ENCODE data around the gene IGLON5.

The IGLON5 gene

DNA sequence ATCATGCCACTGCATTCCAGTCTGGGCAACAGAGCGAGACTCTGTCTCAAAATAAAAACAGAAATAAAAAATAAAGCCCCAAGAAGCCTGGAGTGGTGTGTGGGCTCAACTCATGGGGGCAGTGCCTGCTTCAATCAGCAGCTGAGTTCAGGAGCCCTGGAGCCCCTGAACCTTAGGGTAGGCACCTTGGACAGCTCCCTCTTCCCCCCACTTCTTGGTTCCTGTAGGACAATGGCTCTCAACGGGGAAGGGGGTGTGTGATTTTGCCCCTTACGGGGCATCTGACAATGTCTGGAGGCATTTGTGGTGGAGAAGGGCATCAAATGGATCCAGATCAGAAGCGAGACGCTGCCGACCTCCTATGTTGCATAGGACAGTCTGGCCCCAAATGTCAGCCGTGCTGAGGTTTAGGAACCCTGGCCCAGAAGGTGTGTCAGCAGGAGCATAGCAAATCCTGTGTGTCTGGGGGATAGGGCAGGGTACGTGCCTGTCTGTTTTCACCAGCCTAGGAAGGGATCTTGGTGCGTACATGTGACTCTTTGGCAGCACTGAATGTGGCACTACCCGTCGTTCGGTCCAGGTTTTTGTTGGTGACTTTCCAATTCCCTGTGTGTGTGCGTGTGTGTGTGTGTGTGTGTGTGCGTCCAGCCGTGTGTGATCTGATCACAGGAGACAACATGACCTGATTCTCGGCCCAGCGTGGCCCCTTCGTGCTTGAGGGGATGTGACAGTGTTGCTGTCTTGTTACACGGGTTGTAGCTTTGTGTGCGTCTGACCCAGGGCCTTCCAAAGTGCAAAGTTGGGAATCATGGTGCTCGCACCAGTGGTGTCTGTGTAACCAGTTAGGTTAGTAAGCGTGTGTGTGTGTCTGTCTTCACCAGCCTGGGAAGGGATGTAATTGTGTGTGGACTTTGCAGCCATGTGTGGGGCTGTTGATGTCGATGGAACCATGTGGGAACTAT is 7.5 kb downstream of the IGLON5 start:
- DNase-seq, result no peak

DNA sequence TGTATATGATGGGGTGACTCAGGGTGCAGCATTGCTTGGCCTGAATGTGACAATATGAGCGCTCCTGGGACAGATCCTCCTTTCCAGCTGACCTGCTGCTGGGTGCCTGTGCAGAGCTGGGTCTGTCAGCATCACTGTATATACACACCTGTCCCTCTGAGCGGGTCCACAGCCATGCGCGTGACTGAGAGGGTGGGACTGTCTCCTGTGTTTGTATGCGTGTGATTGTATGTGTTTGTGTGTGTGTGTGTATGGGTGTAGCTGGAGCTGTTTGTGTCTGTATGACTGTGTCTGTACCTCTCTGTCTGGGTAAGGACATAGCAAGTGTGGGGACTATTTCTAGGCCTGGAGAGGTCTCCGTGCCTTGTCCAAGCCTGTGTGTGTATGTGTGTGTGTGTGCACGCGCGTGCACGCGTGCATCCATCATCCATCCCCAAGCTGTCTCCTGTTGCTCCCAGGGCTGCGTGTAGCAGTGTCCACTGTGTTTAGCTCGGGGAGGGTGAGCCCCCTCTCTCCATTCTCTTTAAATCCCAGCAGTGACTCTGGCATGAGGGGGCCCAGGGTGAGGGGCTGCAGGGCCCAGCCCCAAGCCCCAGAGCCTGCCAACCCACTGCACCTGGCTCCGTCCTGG is 8.3 kb downstream of the IGLON5 start:
- no peak for DNase-seq

DNA sequence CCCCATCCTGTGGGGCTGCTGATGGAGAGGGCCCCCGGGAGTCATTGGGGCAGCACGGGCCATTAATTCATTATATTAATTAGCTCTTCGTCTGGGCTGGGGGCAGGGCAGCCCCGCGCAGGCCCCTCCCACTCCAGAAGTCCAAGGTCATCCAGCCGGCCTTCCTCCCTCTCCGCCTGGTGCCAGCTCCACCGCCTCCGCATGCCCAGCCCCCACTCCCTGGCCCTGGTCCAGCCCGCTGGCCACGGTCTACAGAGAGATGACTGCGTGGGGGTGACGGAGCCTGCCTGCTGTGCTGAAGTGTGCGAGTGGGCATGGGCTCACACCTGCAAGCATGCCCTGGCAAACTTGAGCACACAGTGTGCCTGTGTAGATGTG is 8.8 kb downstream of the IGLON5 start:
- no peak for DNase-seq

DNA sequence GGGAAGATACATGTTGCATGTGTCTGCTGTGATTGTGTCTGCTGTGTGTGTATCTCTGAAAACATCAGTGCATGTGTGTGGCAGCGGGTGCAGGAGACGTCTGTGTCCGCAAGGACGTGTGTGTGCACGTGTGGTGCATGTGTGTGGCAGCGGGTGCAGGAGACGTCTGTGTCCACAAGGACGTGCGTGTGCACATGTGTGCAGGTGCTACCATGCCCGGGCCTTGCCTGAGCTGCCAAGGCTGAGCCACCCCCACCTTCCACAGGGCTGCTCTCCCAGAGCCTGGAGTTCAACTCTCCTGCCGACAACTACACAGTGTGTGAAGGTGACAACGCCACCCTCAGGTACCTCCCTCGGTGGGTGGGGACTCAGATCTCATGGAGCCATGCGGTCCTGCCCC is 10.4 kb downstream of the IGLON5 start:
- DNase-seq, result no peak

DNA sequence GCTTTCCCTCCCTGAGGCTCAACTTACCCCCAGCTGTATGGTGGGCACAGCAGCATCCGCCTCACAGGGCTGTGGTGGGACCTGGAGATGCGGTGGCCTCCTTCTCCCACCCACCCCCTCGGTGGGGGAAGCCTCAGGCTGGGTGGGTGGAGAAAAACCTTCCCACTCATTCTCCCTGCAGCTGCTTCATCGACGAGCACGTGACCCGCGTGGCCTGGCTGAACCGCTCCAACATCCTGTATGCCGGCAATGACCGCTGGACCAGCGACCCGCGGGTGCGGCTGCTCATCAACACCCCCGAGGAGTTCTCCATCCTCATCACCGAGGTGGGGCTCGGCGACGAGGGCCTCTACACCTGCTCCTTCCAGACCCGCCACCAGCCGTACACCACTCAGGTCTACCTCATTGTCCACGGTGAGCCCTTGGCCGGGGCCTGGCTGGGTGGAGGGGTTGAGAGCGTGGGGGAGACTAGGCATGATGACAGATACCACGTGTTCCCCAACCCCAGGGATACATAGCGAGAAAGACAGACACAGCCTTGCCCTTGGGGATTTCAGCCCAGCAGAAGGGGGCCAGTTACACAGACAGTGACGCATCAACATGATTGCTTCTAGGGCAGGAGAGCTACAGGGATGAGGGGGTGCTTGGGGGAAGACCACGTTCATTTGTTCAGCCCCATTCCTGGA is 12.2 kb downstream of the IGLON5 start:
- DNase-seq, result no peak

DNA sequence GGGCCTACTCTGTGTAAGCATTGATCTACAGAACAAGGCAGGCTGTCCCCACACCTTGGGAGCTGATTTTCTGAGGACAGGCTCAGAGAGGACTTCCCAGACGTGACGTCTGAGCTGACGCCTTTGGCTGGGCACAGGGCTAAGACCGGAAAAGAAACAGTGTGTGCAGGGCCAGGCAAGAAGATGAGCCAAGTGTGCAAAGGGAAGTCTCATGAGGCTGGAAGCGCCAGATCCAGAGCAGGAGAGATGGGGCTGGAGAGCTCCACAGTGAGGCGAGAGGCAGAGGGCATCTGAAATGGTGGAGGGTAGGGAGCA is 12.7 kb downstream of the IGLON5 start:
- DNase-seq, result no peak

DNA sequence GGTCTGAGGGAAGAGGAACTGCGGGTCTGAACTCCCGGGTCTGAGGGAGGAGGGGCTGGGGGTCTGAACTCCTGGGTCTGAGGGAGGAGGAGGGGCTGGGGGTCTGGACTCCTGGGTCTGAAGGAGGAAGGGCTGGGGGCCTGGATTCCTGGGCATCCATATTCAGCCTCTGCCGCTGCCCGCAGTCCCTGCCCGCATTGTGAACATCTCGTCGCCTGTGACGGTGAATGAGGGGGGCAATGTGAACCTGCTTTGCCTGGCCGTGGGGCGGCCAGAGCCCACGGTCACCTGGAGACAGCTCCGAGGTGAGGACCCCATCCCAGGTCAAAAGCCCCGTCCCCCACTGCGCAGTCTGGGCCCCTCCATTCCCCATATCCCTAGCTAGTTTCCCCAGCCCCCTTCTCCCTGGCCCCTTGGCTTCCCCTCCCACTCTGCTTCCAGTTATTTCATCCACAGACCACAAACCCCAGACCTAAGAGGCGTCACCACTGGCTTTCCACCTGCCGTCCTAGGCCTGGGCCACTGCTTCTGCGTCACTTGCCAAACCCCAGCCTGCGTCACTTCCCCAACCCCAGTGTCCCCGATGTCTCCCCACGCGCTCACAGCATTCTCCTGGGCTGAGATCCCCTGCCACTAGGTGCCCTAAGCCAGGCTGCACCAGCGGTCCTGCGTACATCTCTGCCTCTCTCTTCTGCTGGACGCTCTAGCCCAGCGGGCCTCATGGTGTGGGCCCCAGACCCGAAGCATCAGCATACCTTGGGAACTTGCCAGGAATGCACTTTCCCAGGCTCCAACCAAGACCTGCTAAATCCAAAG is 13.9 kb downstream of the IGLON5 start:
- no peak for DNase-seq

DNA sequence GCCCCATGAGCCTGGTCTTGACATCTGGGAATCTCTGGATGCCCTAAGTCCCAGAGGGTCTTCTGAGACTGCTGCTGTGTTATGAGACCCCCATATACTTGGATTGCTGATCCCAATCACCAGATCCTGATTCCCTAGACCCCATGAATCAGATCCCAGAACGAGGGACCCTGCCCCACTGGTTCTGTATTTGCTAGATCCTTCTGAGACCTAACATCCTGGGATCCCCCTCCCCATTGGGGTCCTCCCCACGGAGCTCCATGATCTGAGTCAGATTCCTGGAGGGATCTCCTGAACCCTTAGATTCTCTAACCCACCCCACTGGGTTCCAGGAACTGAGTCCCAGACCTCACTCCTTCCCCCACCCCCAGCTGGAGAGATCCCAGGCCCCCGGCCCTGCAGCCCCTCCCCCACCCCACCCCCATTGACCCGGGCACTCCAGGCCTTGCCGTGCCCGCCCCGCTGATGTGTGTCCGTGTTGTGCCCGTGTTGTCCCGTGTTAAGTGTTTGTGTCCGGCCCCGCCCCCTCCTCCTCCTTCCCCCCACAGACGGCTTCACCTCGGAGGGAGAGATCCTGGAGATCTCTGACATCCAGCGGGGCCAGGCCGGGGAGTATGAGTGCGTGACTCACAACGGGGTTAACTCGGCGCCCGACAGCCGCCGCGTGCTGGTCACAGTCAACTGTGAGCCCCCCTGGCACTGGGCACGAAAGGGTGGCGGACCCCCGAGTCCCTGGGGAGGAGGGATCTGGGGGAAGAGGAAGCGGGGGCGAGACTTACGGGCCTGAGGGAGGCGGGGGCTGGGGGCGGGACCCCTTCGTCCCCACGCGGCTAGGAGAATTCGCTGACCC is 15.0 kb downstream of the IGLON5 start:
- DNase-seq, result no peak

DNA sequence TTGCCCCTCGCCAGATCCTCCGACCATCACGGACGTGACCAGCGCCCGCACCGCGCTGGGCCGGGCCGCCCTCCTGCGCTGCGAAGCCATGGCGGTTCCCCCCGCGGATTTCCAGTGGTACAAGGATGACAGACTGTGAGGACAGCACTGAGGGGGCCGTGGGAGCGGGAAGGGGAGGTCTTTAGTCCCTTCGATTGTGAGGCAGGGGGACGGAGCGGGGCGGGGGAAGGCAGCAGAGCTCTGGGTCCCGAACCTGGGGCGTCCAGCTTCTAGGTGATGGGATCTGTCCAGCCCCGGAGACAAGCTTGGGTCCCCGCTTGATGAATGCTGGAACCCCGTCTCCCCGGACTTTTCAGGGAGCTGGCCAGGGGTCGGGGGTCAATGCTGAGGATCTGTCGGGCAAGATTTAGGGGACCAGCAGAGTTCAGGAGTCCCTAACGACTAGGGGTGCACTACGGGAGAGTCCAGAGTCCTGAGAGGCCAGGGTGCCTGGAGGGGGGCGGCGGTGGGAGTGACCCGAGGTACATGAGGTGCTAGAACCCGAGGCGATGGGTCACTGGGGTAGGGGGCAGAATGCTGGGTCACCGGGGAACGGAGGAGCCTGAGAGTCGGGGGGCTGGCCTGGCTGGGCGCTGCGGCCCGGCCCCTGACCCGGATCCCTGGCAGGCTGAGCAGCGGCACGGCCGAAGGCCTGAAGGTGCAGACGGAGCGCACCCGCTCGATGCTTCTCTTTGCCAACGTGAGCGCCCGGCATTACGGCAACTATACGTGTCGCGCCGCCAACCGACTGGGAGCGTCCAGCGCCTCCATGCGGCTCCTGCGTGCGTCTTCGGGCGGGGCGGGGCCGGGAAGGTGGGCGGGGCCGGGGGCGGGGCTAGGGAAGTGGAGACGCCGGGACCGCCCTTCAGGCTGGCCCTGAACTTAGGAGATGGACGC is 15.9 kb downstream of the IGLON5 start:
- peak; percentile 49 for DNase-seq

DNA sequence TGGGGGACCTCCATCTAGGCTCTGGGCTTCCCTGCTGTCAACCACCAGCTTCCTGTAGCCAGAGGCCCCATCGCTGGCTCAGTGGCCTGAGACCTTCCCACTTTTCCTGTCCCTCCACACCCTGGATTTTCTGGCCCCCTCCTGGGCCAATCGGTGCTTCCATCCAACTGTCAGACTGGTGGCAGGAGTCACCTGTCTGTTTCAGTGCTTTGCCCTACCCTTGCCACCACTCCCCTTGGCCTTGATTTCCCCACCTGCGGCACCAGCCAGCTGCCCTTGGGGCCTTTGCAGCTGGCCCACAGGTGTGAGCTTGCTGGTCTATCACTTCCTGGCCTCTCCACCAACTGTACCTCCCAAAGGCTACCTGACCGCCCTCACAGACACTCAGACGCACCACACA is 18.0 kb downstream of the IGLON5 start:
- no peak for DNase-seq

DNA sequence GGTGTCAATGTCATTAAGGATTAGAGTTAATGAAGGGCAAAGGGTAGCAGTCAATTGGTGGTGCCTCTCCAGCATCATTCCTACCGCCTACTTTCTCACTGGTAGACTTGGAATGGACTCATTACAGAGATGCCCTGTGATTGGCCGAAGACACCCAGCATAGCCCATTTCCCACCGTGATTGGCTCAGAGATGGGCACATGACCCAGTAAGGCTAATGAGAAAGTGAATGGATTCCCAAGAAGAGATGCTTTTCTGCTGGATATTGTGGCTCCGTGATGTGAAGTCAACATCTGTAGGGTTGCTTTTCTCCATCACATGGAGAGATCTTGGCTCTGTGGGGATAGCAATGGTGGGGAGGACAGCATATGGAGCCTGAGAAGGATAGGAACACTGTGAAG is 18.9 kb downstream of the IGLON5 start:
- no peak for DNase-seq

DNA sequence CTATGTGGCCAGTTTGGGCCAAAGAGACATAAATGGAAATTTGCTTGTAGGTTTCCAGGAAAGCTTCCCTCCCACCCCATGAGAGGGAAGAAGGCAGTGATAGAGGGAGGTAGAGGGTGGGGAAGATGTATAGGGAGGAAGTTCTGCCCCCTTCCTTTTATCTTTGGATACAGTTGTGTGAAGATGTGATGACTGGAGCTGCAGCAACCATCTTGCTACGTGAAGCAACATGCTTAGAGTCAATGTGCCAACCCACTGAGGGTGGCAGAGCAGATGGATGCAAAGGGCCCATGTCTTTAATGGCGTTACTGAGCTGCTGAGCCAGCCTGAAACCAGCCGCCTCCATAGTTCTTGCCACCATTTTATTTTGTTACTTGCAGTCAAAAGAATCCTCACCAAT is 19.7 kb downstream of the IGLON5 start:
- DNase-seq, result no peak

DNA sequence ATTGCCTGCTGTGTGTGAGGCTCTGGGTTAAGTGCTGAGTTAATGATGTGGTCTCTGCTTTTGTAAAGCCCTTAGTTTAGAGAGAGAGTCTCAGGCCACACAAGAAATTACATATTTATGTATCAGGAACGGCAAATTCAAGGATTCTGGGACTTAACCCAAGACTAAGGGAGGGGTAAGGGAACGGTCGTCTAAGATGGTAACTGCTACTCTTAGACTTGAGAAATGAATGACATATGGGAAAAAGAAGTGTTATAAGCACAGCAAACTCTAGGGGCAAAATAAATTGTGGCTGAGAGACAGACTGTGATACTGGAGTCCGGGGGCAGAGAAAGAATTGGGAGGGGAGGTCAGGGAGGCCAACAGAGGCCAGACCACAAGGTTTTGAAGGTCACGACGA is 20.3 kb downstream of the IGLON5 start:
- no peak for DNase-seq

DNA sequence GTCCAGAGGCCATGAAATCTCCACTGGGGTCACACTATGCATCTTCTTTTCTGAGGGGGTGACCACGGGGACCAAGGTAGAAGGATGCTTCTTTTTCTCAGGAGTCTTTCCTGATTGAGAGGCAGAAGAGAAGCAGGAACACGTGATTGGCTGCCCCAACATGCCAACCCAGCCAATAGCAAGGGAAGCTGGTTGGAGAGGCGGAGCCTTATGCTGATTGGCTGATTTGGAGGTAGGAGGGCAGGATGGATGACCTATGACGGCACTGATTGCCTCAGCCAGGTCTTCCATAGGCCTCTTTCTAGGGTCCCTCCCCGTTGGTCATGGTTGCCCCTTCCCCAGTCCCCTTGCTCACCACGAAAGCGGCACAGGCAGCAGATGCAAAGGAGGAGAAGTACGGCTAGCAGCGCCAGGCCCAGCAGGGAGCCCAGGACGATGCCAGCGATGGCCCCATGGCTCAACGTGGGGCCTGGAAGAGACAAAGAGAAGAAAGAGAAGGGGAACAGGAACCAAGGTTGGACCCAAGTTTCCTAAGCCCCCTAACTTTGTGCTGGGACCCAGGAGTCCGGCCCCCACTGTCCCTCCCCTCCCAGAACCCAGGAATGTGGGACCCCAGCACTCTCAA is 22.5 kb downstream of the IGLON5 start:
- no peak for DNase-seq

DNA sequence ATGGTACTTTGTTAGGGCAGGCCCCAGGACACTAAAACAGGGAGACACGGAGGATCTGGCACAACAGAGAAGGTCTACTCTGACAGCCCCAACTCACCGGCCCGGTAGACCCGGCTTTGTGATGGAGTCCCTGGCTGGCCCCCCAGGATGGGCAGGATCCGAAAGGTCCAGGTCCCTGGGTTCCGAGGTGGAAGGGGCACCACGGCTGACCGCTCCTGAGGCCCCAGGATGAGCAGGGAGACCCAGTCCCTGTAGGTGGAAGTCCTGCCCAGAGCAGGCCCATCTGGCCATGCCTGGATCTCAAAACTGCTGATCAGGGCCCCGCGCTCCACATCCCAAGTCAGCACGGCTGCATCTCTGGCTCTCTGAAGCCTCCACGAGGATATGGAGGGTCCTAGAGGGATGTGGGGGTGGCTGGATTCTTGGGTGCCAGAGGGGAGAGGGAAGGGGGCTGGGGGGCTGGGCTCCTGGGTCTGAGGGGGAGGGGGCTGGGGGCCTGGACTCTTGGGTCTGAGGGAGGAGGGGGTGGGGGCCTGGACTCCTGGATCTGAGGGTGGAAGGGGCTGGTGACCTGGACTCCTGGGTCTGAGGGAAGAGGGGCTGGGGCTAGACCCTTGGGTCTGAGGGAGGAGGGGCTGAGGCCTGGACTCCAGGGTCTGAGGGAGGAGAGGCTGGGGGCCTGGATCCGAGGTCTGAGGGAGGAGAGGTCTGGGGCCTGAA is 25.9 kb downstream of the IGLON5 start:
- DNase-seq, result no peak

DNA sequence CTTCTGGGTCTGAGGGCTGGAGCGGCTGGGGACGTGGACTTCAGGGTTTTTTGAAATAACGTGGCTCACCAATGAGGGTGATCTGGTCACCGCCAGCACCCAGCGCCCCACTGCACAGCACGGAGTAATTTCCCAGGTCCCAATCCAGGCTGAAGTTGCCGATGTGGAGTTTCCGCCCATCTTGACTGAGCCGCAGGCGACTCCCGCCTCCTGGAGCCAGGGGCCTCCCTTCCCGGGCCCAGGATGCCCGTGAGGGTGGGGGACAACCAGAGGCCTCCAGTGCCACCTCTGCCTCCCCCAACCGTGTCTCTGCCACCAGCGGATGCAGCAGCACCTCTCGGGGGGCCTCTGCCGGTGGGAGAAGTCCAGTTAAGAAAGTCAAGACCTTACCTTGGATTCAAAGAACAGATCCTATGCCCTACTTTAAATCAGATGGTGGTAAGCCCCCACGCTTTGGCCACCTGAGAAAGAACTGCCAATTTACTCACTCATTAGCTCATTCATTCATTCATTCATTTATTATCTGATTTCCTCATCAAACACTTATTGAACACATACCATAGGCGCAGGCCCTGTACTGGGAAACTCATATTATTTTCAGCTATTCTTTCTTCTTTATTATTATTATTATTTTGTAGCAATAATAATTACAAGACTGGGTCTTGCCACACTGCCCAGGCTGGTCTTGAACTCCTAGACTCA is 26.6 kb downstream of the IGLON5 start:
- DNase-seq, result no peak

DNA sequence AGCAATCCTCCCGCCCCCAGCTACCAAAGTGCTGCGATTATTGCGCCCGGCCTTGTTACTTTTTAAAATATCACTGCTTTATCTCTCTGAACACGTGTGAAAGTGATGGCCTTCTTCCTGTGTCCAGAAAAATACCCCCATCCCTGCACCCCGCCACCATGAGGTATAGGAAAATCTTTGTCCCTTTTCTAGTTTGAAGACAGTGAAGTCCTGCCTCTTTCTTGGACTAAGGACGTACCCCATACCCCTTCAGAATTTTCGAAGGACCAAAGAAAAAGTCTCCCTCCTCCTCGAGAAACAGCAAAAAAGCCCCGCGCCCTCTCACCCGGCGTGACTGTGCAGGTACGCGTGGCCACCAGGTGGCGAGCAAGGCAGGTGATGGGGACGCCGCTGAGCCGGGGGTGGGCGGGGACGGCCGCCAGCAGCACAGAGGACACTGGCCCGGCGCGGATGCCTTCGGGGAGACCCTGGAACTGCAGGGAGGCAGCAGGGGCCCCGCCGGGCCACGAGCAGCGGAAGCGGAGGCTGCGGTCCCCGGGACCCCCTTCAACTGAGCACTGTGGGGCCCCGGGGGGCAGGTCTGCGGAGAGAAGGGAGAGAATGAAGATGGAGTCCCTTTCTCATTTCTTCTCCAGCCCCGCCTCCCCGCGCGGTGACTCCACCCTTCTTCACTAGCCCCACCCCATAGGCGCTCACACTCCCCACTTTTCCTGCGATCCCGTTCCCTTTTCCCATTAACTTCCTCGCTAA is 27.3 kb downstream of the IGLON5 start:
- DNase-seq, result peak; percentile 89

DNA sequence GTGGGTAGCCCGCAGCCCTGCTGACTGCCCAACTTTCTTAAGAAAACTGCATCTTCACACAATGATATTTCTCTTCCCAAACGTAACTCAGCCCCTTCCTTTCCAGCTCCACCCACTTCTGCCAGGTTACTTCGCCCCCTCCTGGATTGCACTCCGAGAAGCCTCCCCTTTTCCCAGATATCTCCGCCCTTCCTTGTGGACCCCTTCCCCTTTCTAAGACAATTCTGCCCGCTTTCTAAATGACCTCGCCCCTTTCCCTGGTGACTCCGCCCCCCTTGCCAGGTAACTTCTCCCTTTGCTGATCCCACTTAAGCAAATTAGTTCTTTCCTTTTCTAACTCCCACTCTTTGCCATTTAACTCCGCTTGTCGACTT is 27.9 kb downstream of the IGLON5 start:
- DNase-seq, result no peak
